NCI-H2227 treated with DMSO at 0.1 percent for 48 hours (cell line): ENCODE data around the gene OLIG2.

ENCODE experiments used
- DNase-seq: peaks from one replicate; lab custom pipeline; 2025; lab: John Stamatoyannopoulos, UW

Gene OLIG2

DNA sequence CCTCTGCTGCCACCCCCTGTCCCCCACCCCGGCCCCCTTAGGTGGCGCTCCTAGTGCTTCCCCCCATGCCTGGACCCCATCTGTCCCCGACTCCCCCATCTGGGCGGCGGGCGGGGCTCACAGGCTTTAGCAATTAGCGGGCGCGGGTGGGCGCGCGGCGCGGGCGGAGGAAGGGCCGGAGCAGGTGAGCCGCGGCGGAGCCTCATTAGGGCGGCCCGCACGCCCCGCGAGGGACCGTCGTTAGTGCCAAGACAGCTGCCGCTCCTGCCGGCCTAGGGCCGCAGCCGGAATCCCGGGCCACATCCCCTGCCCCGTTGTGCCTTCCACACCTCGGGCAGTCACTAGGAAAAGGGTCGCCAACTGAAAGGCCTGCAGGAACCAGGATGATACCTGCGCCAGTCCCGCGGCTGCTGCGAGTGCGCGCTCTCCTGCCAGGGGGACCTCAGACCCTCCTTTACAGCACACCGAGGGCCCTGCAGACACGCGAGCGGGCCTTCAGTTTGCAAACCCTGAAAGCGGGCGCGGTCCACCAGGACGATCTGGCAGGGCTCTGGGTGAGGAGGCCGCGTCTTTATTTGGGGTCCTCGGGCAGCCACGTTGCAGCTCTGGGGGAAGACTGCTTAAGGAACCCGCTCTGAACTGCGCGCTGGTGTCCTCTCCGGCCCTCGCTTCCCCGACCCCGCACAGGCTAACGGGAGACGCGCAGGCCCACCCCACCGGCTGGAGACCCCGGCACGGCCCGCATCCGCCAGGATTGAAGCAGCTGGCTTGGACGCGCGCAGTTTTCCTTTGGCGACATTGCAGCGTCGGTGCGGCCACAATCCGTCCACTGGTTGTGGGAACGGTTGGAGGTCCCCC is 7.6 kb downstream of the OLIG2 start:
- no peak for DNase-seq

DNA sequence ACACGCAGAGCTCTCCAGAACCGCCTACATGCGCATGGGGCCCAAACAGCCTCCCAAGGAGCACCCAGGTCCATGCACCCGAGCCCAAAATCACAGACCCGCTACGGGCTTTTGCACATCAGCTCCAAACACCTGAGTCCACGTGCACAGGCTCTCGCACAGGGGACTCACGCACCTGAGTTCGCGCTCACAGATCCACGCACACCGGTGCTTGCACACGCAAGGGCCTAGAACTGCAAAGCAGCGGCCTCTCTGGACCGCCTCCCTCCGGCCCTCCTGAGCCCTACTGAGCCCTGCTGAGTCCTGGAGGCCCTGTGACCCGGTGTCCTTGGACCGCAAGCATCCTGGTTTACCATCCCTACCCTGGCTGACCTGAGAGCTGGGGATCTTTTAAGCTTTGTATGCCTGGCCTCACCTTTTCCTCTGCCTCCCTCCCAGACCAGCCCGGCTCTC is 8.3 kb downstream of the OLIG2 start:
- DNase-seq = no peak

DNA sequence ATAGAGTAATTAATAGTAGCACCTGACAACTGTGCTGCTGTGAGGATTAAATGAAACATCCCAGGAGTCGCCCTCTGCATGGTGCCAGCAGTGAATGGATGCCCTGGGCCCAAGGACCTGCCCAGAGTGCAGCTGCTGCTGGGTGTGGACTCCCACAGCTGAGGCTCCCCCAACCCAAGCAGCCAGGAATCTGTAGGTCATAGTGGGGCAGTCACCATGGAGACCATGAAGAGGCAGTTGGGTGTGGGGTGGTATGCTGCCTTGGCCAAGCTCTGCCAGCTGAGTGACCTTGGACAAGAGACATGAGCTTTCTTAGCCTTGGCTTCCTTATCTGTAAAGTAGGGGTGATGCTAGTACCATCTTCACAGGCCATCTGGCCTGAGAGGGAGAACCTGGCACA is 9.4 kb downstream of the OLIG2 start:
- no peak for DNase-seq

DNA sequence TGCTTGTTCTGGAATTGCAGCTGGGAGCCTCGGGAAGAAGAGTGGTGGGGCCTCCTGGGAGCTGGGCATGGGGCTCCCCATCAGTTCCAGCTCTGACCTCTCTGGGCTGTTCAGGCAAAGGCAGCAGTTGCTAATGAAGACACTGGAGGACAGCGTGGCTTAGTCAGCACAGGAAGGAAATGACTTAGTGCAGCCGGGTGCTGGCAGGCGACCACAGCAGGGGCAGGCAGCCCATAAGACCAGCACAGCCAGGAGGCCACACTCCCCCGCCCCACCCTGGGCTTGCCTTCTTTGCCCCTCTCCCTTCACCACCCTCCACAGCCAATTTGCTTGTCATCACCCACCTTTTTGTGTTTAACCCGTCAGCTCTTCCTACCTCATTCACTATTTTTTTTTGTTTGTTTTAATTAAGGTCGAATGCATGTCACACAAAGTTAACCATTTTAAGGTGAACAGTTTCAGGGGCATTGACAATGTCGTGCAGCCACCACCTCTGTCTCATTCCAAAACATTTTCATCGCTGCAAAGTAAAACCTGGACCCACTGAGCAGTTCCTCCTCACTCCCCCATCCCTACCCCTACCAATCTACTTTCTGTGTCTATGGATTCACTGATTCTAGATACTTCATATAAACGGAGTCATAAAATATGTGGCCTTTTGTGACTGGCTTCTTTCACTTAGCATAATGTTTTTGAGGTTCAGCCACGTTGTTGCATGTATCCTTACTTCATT is 10.9 kb downstream of the OLIG2 start:
- no peak for DNase-seq

DNA sequence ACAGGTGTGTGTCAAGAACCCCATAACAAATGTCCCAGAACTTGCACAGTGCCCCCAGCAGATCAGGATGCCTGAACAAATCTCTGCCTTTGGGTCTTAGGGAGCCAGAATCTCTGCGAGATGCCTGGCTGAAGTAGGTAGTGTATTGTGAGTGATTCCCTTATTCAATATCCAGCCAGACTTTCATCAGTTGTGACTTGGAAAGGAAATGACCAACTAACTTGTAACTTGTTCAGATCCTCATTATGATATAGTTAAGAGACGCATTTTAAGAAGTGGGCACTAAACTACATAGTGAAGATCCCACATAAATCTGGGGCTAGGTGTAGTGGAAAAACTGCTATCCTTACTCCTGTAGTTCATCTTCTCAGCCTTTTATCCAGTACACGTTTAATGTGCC is 11.8 kb downstream of the OLIG2 start:
- no peak for DNase-seq

DNA sequence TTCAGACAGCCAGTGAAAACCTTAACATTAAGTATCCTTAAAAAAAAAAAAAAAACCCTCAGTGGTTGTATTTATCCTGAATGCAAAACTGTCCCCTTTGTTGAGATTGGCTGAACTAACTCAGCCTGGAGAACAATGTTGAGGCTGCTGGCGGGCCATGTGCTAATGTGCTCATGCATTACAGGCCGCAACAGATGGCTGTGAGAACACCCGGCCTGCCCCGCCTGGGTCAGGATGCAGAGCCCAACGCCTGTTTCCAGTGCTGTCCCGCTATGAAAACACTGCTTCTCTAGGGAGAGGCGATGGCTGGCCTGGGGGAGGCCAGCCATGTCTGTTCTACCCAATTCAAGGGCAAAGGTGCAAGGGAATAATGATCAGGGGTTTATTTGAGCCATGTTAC is 13.8 kb downstream of the OLIG2 start:
- DNase-seq = no peak

DNA sequence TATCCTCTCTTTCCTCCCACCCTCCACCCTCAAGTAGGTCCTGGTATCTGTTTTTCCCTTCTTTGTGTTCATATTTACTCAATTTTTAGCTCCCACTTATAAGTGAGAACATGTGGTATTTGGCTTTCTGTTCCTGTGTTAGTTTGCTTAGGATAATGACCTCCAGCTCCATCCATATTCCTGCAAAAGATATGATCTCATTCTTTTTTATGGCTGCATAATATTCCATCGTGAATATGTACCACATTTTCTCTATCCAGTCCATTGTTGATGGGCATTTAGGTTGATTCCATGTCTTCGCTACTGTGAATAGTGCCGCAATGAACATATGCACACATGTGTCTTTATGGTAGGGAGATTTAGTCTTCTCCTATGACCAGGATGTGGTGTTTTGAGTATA is 14.5 kb downstream of the OLIG2 start:
- DNase-seq = no peak

DNA sequence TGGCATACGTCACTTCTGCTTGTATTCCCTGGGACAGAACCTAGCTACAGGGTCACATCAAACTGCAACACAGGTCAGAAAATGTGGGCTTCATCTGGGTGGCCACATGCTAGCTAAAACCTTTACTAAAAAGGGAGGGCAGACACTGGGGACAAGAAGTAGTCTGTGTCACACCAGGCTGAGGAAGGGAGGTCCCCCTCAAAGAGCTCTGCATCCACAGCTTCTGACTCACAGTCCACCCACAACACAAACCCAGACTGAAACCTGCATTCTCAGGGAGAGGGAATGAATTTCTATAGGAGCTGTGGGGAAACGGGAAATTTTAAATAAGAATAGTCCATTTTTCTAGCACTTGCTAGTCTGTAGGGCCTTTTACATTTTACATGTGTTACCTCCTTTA is 16.2 kb downstream of the OLIG2 start:
- no peak for DNase-seq

DNA sequence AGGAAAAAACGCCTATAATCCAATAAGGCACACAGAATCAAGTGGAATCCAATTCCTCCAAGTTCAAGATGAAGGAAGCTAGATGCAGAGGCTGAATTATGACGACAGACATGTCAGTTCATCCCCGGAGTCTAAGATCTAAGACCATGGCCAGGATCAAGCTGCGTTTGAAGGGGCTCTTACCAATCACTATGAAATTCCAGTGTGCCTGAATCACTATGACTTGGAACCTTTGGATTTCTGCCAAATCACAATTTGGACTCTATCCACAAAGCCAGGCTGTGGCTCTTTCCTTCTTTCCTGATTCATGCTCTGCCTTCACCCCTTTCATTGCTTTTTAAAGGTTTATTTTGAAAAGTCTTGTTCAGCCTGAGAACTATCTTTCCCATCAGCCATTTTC is 17.1 kb downstream of the OLIG2 start:
- no peak for DNase-seq

DNA sequence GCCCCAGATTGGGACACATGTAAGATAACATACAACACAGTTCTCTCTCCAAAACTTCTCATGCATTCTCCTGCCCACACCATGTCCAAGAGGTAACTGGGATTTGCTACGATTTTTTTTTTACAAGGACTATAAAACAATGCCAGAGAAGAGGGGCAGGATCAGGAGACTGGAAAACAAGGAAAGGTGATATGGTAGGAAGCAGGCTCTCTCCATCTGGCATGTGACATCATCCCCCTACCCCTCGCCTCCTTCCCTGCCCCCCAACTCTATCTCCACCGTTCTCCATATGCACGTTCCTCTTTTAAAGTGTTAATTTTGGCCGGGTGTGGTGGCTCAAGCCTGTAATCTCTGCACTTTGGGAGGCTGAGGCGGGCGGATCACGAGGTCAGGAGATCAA is 20.7 kb downstream of the OLIG2 start:
- DNase-seq = no peak

DNA sequence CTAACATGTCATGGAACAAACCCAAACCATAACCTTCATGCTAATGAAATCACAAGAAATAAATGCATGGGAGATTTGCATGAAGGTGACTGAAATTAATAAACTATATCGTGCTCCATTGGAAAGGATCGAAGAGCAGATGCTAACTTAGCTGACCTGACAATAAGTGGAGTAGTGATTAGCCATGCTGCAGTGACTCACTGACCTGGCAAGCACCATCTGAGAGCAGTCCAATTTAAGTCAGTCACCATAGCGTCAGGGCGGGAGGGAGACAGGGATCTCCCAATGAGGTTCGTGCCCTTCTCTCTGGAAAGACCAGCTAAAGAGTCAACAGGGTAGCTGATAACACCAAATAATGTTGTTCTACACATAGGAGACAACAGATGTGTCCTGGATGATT is 21.5 kb downstream of the OLIG2 start:
- no peak for DNase-seq

DNA sequence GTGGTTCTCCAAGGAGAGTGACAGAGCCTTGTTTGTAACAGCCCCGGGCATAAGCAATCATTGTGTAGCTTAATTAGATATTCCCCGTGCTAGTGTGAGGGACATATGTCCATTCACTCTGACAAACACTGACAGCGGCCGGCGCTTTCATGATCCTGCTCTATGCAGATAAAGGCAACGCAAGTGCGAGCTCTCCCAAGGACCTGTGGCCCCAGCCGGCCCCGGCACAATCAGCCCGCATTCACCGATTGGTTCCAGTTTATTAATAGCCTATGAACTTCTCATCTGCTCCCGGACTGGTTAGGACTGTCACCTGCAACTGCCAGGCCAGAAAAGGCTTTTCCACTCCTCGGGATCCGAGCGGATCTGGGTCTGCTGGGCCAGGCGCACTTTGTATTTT is 26.2 kb downstream of the OLIG2 start:
- no peak for DNase-seq

DNA sequence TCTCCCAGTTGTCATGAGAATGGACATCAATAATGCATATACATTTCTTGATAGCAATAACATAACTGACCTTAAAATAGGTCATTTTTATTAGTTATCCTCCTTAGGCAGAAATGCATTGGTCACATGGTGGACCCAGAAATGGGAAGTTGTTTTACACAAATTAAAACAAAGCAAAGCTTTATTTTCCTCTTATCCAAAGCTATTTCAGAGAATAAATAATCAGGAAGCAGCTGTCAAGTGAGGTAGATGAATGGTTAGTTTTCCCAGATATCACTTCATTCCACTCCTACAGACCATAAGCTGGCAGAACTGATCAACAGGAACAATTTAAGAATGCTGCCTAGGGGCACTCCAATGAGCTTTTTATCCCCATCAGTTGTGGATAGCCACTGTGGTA is 28.2 kb downstream of the OLIG2 start:
- DNase-seq = no peak

DNA sequence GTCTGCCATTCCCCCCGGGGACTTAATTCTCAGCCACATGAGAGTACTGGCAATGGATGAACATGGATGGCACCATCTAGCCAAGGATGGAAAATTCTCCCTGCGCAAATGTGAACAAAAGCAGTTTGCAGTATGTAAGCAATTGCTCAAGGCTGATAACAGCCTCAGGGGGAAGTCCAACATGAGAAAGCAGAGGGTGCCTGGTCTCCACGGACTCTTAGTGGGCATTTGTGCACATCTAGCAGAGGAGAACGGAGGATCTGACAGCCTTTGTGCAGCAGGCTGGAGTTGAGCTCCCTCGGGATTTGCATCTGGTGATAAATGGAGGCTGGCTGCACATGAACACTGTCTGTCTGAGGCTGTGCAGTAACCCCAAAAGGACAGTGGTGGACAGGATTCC is 30.3 kb downstream of the OLIG2 start:
- no peak for DNase-seq

DNA sequence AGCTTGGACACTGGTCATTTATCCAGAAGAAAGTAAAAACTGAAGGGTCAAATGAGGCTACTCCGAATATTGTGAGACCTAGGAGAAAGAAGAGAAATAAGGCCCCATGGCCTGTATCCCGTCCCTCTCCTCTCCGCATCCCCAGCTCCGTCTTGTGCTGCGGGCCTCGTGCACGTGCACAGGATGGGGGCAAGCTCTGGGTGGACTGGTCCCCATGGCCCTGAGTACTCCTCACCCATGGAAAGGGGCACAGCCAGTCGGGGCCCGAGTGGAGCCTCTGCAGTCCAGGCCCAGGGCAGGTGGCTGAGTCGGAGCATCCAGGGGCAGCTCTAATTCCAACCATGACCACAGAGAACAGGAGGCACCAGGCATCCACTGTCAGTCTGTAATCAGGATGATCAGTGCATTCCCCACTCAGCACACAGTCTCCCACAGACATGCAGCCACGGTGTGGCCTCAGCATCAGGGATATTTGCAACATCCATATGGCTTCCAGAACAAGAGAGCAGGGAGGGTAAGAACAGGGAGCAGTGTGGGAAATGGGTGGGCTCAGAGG is 31.7 kb downstream of the OLIG2 start:
- DNase-seq = no peak

DNA sequence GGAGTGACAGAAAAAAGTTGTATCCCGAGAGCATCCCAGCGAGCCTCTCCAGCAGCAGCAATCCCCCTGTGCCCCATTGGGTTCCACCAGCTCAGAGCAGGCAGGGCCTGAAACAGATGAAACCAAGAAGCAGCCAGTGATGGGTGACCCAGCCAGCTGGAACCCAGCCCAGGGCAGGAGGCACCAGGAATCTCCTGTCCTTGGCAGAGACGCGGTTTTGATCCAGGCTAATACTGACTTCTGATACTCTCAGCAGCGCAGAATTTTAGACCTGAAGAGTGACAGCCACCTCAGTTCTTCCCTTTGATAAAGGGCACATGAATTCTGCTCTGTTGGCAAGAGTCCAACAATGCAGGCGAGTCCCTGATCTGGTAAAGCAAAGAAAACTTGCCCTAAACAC is 32.8 kb downstream of the OLIG2 start:
- no peak for DNase-seq

DNA sequence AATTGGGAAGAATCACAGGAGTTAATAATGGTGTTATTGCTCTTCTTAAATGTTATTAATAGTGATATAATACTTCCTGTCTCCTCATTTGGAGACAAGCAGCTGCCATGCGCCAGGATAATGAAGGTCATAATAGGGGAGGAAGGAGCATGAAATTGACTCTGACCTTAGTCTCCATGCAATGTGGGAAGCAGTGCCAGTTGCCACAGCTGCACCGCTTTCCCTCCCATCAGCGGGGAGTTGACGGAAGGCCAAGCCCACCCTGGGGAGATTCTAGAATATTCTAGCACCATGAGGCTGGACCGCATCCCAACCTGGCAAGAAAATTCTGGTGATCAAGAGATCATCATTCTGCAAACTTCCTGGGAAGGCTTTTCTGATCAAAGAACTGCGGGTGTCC is 33.2 kb downstream of the OLIG2 start:
- DNase-seq = no peak

DNA sequence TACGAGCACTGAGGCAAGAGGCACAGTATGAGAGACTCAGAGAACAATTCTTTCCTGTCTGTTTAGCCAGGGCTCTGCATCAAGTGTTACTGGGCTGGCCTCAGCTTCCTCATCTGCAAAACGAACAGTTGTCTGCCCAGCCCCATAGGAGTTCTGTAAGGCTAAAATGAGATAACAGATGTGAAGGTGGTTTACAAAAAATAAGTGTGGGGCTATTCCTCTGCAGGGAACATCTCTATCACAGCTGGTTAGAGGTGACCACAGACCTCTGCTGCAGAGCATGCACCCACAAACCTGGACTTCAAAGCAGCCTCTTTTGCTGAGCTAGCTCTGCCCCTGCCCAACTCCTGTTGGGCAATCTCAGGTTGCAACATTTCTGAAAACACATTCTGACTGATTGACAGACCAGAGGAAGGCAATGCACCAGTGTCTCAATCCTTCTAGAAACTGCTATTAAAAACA is 33.7 kb downstream of the OLIG2 start:
- DNase-seq = no peak

DNA sequence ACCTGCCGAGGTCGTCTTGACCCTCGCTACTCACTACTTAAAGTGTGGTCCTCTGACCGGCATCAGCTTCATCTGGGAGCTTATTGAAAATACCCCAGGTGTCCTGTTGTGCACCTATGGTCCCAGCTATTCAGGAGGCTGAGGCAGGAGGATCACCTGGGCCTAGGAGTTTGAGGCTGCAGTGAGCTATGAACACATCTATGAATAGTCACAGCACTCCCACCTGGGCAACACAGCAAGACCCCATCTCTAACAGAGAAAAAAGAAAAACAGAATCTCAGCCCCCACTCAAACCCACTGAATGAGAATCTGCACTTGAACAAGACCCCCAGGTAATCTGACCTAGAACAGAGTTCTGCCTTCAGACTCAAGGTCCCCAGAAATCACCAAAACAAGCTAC is 35.5 kb downstream of the OLIG2 start:
- DNase-seq = no peak

DNA sequence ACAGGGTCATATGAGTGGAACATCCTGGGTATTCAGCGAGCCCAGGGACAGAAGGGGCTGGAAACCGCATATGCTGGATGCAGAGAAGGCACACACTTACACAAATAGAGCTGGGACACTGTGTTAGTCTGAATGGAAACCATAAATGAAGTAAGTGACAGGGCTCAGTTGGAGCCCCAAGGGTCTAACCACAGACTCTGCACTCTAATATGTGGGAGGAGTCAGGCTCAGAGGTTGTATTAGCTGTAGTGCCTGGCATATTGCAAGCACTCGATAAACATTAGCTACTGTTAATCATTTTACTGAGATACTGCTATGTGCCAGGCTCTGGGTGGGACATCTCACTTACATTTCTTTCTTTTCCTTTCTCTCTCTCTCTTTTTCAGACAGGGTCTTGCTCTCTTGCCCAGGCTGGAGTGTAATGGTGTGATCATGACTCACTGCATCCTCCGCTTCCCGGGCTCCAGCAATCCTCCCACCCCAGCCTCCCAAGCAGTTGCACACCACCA is 37.7 kb downstream of the OLIG2 start:
- DNase-seq = no peak

DNA sequence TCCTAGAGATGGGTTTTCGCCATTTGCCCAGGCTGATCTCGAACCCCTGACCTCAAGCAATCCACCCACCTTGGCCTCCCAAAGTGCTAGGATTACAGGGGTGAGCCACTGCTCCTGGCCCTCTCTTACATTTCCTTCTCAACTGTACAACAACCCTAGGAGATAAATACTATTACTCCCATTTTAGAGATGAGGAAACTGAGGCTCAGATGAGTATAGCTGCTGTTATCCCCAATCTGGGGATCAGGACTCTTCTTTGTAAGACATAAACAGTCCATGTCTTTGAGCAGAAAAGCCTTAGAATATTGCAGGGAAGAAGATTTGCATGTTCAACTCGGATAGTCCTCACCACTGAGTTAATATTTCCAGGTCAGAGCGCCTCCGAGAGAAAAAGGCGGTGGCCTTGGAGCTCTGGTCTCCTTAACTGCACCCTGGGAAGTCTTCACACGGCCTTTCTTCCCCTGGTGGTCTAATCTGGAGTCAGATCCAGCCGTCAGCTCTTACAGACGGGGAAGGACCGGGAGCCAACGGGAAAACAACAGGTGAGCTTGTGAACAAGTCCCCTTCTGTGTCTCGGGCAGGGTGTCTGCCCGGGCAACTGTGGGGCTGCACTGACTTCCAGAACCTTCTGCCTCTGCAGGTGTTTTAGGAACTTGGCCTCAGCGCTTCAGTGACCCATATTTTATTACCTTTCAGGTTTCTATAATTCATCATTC is 38.3 kb downstream of the OLIG2 start:
- no peak for DNase-seq
